HG03045 (cell line): ENCODE data around the gene PIGU.
"Not testable (repeated sequence)": the region's sequence is repeated elsewhere in the genome, so short reads cannot be mapped to it uniquely, and the experiment has no call there.

ENCODE experiments used
- ATAC-seq: cut with Tn5 transposase; IDR thresholded peaks from one replicate; pipeline ENCODE4 v1.9.1; 2021; ENCODE audit warnings: mild to moderate bottlenecking, moderate library complexity; ENCODE audit not compliant: unreplicated experiment

The PIGU gene

DNA sequence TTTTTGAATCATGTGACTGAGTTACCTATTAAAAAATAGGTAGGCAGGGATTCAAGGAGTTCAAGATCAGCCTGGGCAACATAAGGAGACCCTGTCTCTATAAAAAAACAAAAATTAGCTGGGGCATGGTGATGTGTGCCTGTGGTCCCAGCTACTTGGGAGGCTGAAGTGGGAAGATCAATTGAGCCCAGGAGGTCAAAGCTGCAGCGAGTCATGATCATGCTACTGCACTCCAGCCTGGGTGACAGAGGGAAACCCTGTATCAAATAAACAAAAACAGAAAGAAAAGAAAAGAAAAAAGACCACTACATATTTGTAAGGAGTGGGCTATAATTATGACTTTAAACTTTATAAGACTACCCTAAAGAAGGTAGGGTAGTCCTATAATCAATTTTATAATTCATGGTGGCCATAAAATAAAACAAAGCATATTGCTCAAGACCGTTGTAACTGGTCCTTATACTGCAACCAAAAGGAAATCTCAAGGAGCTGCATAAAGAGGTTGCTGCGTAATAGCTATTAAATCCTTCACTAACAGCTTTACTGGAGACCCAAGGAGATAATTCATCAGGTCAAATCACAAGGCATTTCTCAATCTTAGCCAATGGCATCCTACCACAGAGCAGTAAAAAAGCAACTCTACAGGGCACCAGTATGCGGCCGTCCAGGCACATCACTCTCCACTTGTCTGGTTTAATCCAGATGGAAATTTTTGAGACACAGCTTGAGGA lies 13.5 kb downstream of the PIGU start:
- ATAC-seq = no peak

DNA sequence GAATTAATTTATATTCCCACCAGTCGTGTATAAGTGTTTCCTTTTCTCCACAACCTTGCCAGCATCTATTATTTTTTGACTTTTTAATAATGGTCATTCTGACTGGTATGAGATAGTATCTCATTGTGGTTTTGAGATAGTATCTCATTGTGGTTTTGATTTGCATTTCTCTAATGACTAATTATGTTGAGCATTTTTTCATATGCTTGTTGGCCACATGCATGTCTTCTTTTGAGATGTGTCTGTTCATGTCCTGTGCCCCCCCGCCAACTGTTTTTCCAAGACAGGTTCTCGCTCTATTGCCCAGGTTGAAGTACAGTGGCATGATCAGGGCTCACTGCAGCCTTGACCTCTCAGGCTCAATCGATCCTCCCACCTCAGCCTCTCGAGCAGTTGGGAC lies 15.1 kb downstream of the PIGU start:
- not testable (repeated sequence) for ATAC-seq

DNA sequence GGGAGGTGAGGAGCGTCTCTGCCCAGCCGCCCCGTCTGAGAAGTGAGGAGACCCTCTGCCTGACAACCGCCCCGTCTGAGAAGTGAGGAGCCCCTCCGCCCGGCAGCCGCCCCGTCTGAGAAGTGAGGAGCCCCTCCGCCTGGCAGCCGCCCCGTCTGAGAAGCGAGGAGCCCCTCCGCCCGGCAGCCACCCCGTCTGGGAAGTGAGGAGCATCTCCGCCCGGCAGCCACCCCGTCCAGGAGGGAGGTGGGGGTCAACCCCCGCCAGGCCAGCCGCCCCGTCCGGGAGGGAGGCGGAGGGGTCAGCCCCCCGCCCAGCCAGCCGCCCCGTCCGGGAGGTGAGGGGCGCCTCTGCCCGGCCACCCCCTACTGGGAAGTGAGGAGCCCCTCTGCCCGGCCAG lies 18.2 kb downstream of the PIGU start:
- not testable (repeated sequence) for ATAC-seq

DNA sequence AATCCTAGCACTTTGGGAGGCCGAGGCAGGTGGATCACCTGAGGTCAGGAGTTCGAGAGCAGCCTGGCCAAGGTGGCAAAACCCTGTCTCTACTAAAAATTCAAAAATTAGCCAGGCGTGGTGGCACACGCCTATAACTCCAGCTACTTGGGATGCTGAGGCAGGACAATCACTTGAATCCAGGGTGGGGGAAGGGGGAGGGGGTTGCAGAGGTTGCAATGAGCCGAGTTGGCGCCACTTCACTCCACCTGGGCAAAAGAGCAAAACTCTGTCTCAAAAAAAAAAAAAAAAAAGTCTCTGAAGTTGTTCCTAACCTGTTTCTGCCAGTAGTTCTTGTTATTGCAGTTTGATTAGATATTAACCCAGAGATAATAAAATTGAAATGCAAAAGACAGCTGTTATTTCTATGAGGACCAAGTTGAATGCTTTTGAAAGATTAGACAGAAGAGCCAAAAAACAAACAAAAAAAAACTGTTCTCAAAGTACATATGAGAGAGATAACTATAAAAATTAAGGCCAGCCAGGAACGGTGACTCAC lies 22.6 kb downstream of the PIGU start:
- no peak for ATAC-seq

DNA sequence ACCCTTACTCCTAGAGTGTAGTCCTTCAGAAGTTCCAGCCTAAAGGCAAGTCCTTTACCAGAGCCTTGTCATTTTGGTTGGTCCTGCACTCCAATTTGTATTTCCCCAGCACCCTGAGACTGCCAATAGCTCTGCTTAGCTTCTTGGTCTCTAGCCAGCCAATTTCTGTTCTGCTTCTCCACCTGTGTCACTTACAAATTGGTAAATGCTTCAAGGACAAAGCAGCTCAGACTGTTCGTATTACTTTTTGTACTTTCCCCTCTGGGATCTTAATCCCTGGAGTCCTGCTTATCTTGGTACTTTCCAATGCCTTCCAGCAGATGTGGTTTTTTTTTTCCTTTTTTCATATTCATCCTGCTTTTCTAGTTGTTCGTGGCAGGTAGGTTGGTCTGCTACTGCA lies 25.7 kb downstream of the PIGU start:
- no peak for ATAC-seq

DNA sequence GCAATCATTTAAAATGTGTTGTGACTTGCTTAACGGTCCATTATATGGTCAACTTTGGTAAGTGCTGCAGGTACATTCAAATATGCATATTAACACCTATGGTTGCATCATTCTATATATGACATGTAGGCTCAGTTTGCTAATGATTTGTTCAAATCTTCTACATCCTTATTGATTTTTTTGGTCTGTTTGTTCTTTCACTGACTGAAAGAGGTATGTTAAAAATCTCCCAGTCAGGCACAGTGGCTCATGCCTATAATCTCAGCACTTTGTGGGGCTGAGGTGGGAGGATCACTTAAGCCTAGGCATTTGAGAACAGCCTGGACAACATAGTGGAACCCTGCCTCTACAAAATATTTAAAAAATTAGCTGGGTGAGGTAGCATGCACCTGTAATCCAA lies 29.2 kb downstream of the PIGU start:
- no peak for ATAC-seq

DNA sequence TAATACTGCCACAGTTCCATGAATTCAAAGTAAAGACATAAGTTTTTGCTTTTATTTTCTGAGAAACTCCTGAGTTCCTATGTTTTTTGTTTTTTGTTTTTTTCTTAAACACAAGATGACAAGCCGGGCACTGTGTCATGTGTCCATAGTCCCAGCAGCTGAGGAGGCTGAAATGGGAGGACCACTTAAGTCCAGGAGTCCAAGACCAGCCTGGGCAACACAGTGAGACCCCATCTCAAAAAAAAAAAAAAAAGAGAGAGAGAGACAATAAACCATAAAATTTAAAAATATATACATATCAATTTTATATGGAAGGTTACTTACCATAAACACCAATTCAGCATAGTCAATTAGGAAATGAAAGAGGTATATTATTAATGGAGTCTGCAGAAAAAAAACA lies 31.9 kb downstream of the PIGU start:
- no peak for ATAC-seq

DNA sequence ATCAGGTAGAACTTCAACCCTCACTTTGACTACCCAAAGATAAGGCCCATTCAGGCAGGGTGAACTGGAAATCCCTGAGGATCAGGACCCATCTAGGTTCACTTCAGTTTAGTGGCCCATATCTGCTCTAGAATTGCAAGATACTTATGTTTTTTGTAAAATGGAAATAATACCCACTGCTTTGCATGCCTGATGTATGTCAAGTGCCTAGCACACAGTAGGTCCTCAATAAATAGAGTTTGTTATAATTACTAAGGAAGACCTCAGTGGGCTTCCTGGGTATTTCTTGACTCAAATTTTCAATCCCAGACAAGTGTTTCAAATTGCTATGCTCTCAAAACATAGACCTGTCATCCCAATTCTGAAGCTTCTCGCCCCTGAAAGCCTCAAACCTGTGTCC lies 32.5 kb downstream of the PIGU start:
- ATAC-seq = no peak

DNA sequence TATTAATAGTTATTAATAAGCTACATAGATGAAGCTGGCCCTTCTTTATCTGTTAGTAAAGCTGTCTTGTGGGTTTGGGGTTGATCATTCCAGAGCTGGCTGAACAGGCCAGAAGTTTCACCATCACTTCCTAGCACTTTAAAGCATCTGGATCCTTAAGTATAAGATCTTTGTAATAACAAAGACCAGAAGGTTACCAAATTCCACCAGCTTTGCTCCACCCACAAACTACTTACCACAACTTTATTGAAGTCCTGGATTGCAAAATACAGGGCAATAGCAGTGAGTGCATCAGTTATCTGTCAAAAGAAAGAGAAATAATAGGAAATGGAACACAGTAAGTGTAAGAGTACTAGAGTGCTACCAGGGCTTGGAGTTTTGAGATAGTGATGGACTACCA lies 33.0 kb downstream of the PIGU start:
- no peak for ATAC-seq

DNA sequence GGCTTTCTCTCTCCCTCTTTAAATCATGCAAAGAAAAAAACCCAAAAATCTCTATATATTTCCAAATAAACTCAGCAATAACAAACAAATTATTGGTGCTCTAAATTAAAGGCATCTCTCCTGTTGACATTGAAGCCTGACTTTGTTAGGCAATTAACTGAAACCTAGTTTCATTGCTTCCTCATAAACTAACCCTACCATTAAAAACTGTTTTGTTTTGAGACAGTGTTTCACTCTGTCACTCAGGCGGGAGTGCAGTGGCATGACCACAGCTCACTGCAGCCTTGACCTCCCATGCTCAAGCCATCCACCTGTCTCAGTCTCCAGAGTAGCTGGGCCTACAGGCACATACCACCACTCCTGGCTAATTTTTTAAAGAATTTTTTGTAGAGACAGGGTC lies 34.9 kb downstream of the PIGU start:
- no peak for ATAC-seq

DNA sequence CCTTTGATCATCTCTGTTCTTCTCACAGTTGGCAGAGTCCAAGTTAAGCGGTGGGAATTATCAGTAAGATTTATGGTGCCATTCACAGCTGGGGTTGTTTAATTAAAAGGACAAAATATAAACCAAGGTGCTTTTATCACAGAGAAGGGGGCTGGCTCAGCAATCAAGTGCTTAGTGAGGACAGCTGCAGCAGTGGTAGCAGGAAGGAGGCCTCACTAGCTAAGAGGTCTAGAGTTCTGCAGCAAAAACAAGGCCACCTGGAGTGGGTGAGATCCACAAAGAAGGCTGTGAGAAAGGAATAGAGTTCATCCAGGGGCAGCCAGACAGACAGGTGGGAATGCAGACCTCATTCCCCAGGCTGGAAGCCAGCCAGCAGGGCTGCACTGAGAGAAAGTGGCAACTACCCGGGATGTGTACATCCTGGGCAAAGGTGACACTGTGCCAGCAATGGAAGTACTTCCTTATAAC lies 37.1 kb downstream of the PIGU start:
- no peak for ATAC-seq

DNA sequence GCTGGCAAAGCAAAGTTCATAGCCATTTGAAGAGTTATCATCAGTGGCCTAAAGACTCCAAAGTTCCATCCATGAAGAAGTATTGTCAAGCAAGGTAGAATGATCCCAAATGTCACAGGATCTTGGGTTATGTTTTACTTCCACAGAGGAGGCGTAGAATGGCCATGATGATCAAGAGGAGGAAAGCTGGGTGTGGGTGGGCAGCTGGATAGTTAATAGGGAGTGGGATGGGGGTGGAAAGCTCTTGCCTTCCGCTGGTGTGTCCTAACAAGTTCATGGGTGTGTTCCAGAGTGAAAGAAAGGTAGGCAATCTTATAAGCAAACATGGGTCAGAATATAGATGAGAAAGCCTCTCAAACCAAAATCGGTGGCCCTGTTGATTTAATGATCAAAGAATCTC lies 38.4 kb downstream of the PIGU start:
- no peak for ATAC-seq

DNA sequence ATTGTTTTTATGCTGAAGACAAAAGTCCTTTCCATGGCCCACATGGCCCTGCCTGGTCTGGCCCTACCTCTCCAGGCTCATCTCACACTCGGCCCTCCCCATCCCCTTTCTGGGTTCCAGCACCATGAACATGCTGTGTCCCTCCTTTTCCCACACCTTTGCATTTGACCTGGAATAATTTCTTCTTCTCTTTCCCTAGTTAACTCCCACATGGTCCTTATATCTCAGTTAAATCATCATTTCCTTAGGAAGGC lies 38.9 kb downstream of the PIGU start:
- no peak for ATAC-seq

DNA sequence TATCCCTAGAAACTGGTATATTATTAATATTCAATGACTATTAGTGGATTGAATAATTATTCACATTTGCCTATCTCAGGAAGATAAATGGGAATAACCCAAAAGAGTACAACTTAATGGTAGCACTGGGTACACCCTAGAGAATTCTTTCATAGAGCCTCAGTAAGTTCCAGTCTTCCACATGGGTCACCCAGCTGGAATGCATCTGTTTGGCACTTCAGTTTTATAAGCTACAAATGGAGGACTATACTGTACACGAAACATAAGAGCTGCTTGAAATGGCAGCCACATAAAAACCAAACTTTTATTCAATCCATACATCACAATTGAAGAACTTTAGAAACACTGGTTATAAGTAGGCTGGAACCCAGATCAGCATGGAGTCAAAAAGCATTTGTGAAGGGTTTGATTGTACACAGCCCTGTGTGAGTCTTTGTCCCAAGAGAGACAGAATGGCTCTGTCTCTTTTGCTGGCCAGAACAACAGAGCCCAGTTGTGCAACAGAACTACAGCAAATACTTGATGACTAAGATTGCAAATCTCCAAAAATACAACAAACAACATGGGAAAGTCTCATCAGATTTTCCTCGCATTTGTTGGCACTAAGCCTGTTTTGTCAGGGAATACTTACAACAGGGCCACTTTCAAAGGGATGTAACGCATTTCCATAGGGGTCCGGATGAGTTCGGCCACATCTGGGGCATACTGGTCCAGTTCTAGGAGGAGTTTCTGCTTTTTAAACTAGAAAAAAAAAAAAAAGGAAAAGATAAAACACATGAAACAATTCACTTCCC lies 39.5 kb downstream of the PIGU start:
- ATAC-seq = no peak

DNA sequence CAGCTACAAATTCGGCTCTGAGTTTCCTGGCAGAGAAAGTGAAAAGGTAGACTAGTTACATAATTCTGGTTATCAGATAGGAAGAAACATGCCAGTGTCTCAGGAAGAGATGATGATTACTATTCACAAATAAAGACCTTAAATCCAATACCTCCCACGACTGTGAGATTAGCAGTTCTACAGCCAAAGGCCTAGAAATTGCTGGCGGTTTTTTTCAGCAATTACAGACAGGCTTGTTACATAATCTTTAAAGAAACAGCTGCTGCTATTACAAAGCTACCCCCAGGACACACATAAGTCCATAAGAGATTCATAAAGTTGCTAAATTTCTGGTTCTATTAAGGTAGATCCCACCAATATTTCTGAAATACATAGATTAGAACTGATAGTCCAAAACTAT lies 40.2 kb downstream of the PIGU start:
- ATAC-seq = no peak

DNA sequence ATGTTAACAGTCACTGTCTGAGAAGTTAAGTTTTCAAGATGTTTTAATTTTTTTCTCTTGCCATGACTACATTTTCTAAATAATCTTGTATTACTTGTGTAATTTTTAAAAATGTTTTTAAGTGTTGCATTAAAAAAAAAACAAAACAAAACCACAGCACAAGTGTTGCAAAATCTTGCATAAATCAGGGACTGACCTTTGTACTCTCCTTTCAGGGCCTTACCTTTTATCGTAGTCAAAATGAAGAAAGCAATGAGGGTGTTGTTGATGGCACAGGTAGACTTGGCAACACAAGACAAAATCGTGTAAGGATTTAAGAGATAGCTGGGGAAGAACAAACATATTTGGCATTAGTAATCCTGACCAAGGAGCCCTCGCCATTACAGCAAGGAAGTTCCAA lies 42.5 kb downstream of the PIGU start:
- ATAC-seq = no peak

DNA sequence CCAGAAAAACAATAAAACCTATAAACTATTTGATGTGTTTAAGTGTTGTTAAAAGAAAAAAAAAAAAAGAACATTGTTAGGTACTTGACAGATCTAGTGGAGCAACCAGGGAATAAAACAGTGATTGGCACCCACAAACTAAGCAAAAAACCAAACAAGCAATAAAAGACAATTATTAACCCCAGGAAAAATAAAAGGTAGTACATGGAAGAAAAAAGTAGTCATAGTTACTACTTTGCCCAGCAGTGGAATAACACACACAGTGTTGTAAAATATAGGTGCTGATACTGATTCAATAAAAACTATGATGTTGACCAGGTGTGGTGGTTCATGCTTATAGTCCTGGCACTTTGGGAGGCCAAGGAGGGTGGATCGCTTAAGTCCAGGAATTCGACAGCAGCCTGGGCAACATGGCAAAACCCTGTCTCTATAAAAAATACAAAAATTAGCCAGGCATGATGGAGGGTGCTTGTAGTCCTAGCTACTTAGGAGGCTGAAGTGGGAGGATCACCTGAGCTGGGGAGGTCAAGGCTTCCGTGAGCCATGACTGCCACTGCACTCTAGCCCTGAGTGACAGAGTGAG lies 43.9 kb downstream of the PIGU start:
- ATAC-seq = no peak

DNA sequence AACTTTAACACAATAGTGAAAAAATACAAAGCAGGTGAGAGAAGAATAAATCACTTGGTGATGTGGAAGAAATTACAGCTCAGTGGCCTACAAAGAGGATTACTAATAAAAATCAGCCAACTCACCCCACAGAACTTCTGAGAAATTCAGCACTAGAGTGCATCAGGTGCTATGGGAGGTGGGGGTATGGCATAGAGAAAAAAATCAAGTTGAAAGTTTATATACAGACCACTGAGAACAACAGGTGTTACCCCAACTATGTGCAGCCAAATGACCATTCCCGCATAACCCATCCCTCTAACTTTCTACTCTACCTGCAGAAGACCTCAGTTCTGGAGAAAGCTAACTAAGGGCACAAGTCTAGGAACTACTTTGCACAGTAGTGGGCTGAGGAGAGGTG lies 47.0 kb downstream of the PIGU start:
- no peak for ATAC-seq

DNA sequence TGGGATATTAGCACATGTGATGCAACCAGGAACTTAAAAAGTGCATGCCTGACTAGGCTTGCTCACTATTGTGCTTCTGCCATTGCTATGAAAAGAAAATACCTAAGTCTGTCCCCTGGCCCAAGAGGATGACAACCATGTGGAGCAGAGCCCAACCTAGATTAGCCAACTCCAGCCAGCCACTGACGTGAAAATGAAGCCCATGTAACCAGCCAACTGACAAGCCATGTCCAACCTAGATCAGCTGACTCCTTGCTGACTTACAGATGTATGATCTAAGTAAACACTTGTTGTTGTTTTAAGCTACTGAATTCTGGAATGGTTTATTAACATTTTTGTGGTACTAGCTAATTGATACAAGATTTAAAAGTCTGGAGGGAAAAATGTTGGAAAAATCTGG lies 47.5 kb downstream of the PIGU start:
- ATAC-seq = no peak

DNA sequence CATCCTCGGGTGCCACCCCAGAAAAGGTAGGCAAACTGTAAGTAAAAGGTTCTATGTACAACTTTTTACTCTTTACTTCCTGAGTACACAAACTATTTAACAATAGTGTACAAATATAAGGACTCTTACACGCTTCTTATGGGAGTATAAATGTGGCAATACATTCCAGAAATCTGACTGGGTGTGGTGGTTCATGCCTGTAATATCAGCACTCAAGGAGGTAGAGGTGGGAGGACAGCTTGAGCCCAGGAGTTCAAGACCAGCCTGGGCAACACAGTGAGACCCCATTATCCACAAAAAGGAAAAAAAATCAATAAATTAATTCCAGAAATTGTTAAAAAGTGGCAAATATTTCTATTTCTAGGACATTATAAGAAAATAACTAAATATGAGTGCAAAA lies 48.9 kb downstream of the PIGU start:
- ATAC-seq = no peak

DNA sequence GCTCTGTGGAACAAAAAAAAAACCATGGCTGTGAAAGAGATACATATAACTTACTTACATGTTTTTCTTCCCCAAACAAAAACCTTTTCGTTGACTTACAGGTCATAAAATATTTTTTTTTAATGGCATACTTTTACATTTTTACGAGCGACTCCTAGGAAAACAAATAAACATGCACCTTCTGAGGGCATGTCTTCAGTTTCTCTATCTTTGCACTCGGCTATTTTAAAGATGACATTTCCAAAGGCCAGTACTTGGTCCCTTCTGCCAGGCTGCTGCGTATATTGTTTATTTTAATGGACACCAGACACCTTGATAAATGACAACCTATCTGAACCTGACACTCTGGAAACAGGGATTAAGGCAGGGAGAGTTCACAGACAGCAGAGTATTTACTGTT lies 49.4 kb downstream of the PIGU start:
- no peak for ATAC-seq

DNA sequence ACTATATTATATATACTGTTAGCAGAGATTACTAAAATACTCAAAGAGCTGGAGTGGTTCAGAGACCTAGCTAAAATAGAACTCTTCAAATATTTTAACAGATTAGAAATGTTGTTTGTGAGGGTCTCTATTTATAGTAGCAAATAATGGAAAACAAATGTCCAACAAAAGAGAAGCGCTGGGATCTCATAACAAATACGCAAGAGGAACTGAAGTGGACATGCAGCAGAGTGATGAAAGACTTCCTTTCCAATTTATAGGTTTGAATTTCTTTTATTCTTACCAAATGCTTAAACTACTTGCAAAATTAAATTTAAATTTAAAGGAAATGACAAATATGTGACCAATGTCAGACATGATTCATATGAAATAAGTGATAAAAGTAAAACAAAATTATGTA lies 49.9 kb downstream of the PIGU start:
- no peak for ATAC-seq
